T-helper 2 cell treated with Interferon-gamma antibody and Interleukin-4, amounts not matched to agents 5 μg/mL and 100 μg/mL, for 36 hours (primary cell): ENCODE results near the gene SMYD3.
"Not testable (repeated sequence)": the region's sequence is repeated elsewhere in the genome, so short reads cannot be mapped to it uniquely, and the experiment has no call there.

Source experiments
- DNase-seq: peaks from one replicate; pipeline ENCODE4 v3.0.0; 2021; ENCODE audit warnings: low spot score
- H3K27ac Mint-ChIP-seq: one replicate; pipeline ENCODE4 v1.8.0; 2021; ENCODE audit warnings: mild to moderate bottlenecking, mixed read lengths
- H3K27me3 Mint-ChIP-seq: one replicate; pipeline ENCODE4 v1.8.0; 2021; ENCODE audit warnings: low read depth, mixed read lengths
- H3K36me3 Mint-ChIP-seq: one replicate; pipeline ENCODE4 v1.8.0; 2021; ENCODE audit warnings: low read depth, mixed read lengths
- H3K4me1 Mint-ChIP-seq: one replicate; pipeline ENCODE4 v1.8.0; 2021; ENCODE audit warnings: low read depth, mixed read lengths
- H3K4me3 Mint-ChIP-seq: one replicate; pipeline ENCODE4 v1.8.0; 2022; ENCODE audit warnings: mild to moderate bottlenecking, moderate library complexity, mixed read lengths
- H3K9me3 Mint-ChIP-seq: one replicate; pipeline ENCODE4 v1.8.0; 2021; ENCODE audit warnings: mixed read lengths

Gene SMYD3

DNA sequence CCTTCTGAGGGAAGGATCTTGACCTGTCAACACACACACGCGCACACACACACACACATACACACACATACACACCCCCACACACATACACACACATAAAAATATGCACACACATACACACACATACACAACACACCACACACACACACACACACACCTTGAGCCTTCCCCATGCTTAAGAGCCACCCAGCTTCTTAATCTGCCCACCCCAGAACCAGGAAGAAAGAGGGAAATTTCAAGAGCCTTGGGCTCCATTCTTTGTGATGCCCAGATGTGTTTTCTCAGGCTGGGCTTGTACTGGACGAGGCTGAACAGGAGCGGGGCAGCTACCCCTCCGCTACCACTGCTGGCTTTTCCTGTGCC, 708.7 kb downstream of the SMYD3 start:
- H3K27me3 Mint-ChIP-seq, result no peaks in the 10 kb centered on the region
- DNase-seq, result no peak
- H3K9me3 Mint-ChIP-seq, result no peaks in the 10 kb centered on the region
- H3K27ac Mint-ChIP-seq, result no peak overlapping the region
- no peak overlapping the region for H3K4me3 Mint-ChIP-seq
- no peaks in the 10 kb centered on the region for H3K36me3 Mint-ChIP-seq
- no peaks in the 10 kb centered on the region for H3K4me1 Mint-ChIP-seq

DNA sequence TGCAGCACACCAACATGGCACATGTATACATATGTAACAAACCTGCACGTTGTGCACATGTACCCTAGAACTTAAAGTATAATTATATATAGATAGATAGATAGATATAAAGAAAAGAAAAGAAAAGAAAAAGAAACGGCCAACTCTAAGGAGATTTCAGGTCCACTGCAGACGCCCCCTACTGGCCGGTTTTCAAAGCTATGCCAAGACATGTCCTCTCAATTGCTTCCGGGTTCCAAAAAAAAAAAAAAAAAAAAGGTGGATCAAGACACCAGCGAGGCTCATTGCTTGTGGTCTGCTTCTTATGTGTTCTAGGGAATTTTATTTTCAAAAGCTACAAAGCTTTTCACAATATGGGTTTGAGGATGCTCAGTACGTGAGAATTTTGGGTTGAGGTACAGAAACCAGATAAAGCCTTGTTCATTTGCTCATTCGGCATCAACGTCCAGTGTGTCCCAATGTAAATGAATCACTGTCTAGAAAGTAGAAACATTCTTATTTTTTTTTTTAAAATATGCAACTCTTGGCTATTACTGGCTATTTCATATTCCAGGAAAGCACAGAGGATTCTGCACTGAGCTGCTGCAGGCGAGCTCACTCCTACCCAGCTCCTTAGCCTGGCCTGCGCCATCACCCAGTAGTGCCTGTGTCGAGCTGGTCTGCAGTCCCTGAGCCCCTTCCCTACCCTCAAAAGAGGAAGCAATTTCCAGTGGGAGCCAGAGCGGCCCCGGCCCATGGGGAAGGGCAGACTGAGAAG, 709.3 kb downstream of the SMYD3 start:
- Mint-ChIP-seq H3K27ac (no peak overlapping the region), H3K36me3 (no peaks in the 10 kb centered on the region), H3K27me3 (no peaks in the 10 kb centered on the region), H3K9me3 (no peaks in the 10 kb centered on the region), H3K4me3 (no peak overlapping the region), H3K4me1 (no peaks in the 10 kb centered on the region)
- DNase-seq, result no peak

DNA sequence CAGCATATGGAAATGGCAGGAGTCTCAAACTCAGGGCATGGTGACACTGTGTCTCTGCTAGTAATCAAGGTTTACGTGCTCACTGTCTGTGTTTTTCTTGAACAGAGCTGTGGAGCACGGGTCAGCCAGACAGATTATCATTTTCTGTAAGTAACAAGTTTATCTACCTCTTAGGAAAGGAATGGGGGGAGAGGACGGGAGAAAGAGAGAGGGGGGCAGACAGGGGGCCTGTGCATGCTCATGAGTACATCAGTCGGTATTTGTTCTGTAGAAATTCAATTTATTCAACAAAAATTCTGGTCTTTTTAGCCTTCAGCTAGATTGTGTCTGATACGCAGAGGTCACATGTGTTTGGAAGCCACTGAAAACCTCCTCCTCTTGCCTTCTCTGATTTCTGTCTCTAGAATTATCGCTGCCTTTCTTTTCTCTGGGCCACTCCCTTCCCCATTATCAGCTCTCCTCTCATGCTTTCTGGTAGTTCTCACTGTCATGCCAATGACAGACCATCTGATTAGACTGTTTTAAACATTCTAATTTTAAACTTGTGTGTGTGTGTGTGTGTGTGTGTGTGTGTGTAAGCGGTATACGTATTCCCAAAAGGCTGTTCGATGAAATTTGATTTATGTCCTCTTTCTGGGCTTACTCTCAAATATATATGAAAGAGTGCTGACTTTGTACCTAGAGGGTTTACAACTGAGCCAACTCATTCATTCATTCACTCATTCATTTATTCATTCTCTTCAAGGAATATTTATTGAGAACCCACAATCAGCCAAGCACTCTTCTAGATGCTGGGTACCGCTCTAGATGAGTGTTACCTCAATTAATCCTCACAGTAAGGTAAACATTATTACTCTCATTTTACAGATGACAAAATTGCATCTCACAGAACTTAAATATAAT, 715.4 kb downstream of the SMYD3 start:
- DNase-seq, result no peak
- H3K27ac Mint-ChIP-seq, result no peak overlapping the region
- H3K36me3 Mint-ChIP-seq, result no peaks in the 10 kb centered on the region
- no peaks in the 10 kb centered on the region for H3K27me3 Mint-ChIP-seq
- no peaks in the 10 kb centered on the region for H3K4me1 Mint-ChIP-seq
- H3K4me3 Mint-ChIP-seq, result no peak overlapping the region
- no peaks in the 10 kb centered on the region for H3K9me3 Mint-ChIP-seq

DNA sequence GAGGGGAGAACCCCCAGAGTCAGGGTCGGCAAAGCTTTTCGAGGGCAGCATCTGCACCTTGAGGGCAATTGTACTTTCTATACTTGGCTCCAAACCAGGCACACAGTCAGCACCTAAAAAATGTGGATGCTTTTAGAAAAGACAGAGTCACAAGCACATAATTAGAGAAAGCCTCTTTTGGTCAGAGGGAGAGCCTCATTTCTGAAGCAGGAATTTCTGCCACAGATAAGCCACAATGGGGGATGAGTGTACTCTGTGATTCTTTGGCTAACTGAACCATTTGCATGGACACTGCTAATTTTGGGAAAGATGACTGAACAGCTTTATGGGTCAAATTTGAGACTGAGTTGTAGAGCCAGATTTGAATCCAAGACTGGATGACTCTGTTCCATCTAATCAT, 716.6 kb downstream of the SMYD3 start:
- Mint-ChIP-seq H3K27me3 (no peaks in the 10 kb centered on the region), H3K27ac (no peak overlapping the region), H3K4me3 (no peak overlapping the region), H3K36me3 (no peaks in the 10 kb centered on the region), H3K9me3 (no peaks in the 10 kb centered on the region), H3K4me1 (no peaks in the 10 kb centered on the region)
- DNase-seq, result no peak

DNA sequence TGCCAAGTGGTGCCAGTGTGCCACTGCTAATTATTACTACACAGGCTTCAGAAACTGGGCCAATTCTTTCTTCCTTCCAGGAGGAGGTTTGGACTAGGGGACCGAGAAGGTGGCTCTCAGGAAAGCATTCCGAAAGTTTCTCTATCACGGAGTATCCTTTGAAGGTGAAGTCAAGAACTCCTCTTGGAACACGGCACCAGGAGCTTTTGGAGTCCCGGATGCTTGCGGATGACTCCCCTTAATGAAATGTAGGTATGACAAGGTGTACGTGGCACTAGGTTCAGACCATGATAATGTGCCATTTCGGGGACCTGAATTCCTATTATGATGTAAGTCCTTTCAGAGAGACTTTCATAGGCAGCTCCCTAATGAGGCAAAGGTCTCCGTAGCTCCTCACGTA, 718.2 kb downstream of the SMYD3 start:
- H3K27me3 Mint-ChIP-seq, result no peaks in the 10 kb centered on the region

DNA sequence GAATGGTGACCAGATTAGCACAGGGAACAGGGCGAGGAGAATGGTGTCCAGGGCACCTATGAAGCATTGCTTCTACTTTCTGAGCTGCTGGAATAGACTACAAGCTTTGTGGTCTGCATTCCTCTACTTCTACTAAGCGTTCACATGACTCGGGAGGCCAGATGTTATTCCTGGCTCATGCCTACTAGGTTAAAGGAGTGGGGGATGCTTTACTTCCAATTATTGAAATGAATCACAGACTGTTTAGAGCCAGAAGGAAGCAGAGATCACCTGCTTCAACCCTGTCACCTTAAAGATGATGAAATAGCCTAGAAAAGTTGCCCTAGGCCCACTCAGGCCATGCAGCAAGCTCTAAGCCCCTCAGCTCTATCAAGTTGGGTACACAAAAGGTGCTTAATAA, 718.8 kb downstream of the SMYD3 start:
- no peaks in the 10 kb centered on the region for H3K4me1 Mint-ChIP-seq
- H3K4me3 Mint-ChIP-seq, result no peak overlapping the region
- no peaks in the 10 kb centered on the region for H3K36me3 Mint-ChIP-seq
- no peak overlapping the region for H3K27ac Mint-ChIP-seq
- DNase-seq, result no peak
- no peaks in the 10 kb centered on the region for H3K27me3 Mint-ChIP-seq
- no peaks in the 10 kb centered on the region for H3K9me3 Mint-ChIP-seq

More for the DNA sequence above, 718.2 kb downstream of the SMYD3 start:
- H3K36me3 Mint-ChIP-seq, result no peaks in the 10 kb centered on the region
- no peak overlapping the region for H3K27ac Mint-ChIP-seq
- H3K9me3 Mint-ChIP-seq, result no peaks in the 10 kb centered on the region
- H3K4me3 Mint-ChIP-seq, result no peak overlapping the region
- no peaks in the 10 kb centered on the region for H3K4me1 Mint-ChIP-seq
- no peak for DNase-seq

DNA sequence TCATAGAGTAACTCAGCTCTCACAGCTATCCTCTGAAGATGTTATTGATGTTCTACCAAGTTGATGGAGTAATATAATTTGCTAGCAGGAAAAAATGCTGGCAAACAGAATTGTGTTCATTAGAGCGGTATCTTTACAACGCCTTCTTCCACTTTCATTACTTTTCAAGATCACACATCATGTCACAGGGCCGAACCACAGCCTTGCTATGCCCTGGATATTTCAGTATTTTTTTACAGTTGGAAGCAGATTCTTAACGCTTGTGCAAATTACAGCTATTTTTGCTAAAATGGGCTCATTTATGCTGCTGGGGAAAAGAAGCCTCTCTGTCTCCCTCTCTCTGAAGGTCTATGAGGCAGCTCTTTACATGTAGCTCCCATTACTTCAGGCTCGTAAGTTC, 720.1 kb downstream of the SMYD3 start:
- no peaks in the 10 kb centered on the region for H3K9me3 Mint-ChIP-seq

DNA sequence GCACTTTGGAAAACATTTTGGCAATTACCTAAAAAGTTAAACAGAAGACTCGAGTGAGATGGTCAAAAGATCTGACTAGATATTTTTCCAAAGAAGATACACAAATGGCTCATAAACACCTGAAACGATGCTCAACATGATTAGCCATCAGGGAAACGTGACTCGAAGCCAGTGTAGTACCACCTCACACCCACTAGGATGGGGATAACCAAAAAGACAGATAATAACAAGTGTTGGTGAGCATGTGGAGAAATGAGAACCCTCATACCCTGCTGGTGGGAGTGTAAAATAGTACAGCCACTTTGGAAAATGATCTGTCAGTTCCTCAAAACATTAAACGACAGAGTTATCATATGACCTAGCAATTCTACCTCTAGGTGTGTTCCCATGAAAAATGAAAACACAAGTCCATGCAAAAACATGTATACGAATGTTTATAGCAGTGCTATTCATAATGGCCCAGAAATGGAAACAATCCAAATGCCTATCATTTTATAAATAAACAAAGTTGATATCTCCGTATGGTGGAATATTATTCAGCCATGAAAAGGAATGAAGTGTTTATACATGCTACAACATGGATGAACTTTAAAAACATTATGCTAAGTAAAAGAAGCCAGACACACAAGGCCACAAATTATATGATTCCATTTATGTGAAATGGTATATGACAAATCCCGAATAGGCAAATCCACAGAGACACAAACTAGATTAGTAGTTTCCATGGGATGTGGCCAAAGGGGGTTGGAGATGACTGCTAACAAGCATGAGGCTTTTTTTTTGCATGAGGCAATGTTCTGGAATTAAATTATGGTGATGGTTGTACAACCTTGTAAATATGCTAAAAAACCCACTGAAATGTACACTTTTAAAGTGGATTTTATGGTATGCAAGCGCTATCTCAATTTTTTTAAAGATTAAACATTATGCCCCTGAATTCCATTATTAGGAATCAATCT, 727.0 kb downstream of the SMYD3 start:
- no peaks in the 10 kb centered on the region for H3K4me1 Mint-ChIP-seq
- no peaks in the 10 kb centered on the region for H3K36me3 Mint-ChIP-seq
- no peak overlapping the region for H3K4me3 Mint-ChIP-seq
- no peaks in the 10 kb centered on the region for H3K9me3 Mint-ChIP-seq
- no peak for DNase-seq
- no peak overlapping the region for H3K27ac Mint-ChIP-seq
- no peaks in the 10 kb centered on the region for H3K27me3 Mint-ChIP-seq

More for the DNA sequence above, 720.1 kb downstream of the SMYD3 start:
- Mint-ChIP-seq H3K36me3 (no peaks in the 10 kb centered on the region), H3K27me3 (no peaks in the 10 kb centered on the region), H3K4me1 (no peaks in the 10 kb centered on the region), H3K4me3 (no peak overlapping the region), H3K27ac (no peak overlapping the region)
- DNase-seq, result no peak

DNA sequence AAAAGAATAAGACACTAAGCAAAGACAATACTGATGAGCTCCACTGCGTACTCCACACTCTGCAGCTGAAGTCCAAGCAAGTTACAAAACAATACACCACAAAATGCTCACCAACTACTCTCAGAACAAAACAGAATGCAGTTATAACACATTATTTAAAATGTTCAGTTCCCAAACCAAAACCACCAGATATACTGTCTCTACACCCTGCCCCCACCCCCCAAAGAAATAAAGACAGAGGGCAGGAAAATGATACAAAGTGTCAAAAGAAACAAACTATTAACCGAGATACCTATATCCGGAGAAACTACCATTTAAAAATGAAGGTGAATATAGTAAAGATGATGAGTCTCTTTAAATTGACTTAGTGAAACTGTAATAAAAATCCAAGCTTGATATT, 729.3 kb downstream of the SMYD3 start:
- H3K27me3 Mint-ChIP-seq, result no peaks in the 10 kb centered on the region
- no peaks in the 10 kb centered on the region for H3K9me3 Mint-ChIP-seq
- no peaks in the 10 kb centered on the region for H3K36me3 Mint-ChIP-seq
- DNase-seq, result no peak
- no peak overlapping the region for H3K27ac Mint-ChIP-seq
- no peaks in the 10 kb centered on the region for H3K4me1 Mint-ChIP-seq
- no peak overlapping the region for H3K4me3 Mint-ChIP-seq

DNA sequence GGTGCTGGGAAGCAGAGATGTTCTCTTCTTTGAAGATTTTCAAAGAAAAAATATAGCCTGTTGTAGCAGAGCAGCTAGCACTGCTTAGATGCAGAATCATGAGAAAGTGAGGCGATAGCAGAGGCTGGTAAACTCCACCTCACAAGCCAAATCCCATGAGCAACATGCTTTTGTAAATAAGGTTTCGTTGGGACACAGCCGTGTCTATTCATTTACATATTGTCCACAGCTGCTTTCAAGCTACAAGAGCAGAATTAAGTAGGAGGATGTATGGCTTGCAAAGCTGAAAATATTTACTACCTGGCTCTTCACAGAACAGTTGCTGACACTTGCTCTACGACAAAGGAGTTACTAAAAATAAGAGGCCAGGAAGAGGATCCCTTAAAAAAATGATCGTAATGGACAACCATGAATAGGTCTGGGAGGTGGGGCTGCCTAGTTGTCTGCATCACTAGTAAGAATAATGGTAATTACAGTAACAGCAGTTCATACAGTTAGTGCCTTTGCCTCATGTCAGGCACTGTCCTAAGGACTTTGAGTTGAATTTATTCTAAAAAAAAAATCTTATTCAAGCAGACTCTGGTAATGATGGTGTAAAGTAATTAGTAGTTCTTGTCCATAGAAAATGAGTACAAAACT, 730.3 kb downstream of the SMYD3 start:
- H3K4me1 Mint-ChIP-seq, result peaks cover 1% of the 10 kb centered on the region

DNA sequence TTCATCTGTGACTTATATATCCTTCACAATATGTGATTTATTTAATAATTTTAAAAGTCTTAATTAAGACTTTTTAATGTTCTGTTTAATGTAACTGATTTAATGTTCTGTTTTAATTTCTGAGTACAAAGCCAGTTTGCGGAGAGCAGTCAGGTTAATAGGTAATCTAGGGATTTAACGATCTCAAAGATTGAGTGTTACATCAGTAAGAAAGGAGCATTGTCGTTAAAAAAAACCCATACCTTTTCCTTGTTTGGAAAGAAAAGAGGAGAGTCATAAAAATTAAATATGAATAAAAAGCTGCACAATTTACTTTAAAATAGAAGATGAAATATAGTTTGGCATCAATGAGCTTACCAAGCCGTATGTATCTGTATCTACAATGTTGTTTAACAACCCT, 730.9 kb downstream of the SMYD3 start:
- Mint-ChIP-seq H3K27ac (no peak overlapping the region), H3K27me3 (no peaks in the 10 kb centered on the region), H3K9me3 (no peaks in the 10 kb centered on the region), H3K4me3 (no peak overlapping the region), H3K36me3 (no peaks in the 10 kb centered on the region), H3K4me1 (peaks cover 3% of the 10 kb centered on the region)
- DNase-seq, result no peak

More for the DNA sequence above, 730.3 kb downstream of the SMYD3 start:
- Mint-ChIP-seq H3K9me3 (no peaks in the 10 kb centered on the region), H3K36me3 (no peaks in the 10 kb centered on the region), H3K4me3 (no peak overlapping the region), H3K27me3 (no peaks in the 10 kb centered on the region), H3K27ac (no peak overlapping the region)
- no peak for DNase-seq

DNA sequence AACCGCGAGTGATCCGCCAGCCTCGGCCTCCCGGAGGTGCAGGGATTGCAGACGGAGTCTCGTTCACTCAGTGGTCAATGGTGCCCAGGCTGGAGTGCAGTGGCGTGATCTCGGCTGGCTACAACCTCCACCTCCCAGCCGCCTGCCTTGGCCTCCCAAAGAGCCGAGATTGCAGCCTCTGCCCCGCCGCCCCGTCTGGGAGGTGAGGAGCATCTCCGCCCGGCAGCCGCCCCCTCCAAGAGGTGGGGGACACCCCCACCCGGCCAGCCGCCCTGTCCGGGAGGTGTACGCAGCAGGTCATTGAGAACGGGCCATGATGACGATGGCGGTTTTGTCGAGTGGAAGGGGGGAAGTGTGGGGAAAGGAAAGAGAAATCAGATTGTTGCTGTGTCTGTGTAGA, 732.1 kb downstream of the SMYD3 start:
- H3K36me3 Mint-ChIP-seq, H3K27me3 Mint-ChIP-seq, H3K4me3 Mint-ChIP-seq, DNase-seq, H3K27ac Mint-ChIP-seq, H3K9me3 Mint-ChIP-seq, H3K4me1 Mint-ChIP-seq: not testable (repeated sequence)

DNA sequence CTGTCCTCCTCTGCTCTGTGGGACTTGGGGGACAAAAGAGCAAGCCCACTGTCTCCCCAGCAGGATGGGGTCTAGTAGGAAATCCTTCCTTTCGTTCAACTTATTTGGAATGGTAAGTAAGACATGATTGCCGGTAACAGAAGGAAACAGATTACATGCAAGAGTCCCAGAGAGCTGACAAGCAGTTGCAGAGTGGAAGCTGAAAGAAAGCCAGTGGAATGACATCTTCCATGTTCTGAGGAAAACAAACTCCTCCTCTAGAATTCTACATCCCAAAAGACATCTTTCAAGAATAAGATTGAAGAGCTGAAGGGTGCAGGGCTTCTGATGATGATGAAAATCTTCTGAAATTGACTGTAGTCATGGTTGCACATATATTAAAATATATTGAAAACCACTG, 732.9 kb downstream of the SMYD3 start:
- Mint-ChIP-seq H3K27me3 (no peaks in the 10 kb centered on the region), H3K4me1 (peaks cover 3% of the 10 kb centered on the region)

More for the DNA sequence above, 732.9 kb downstream of the SMYD3 start:
- no peak overlapping the region for H3K4me3 Mint-ChIP-seq
- H3K27ac Mint-ChIP-seq, result no peak overlapping the region
- no peak for DNase-seq
- H3K9me3 Mint-ChIP-seq, result no peaks in the 10 kb centered on the region
- no peaks in the 10 kb centered on the region for H3K36me3 Mint-ChIP-seq
